GM12891 (cell line): ENCODE measurements around the gene KLHL21. TPM values are rescaled to one million over a fixed set of nuclear protein-coding genes. Genes with fewer than 3 reads are reported as not detected.
"Not testable (repeated sequence)": the region's sequence is repeated elsewhere in the genome, so short reads cannot be mapped to it uniquely, and the experiment has no call there.

Experiments used
- DNase-seq: peaks from one replicate; pipeline ENCODE4 v3.0.0; 2011; ENCODE audit warnings: low spot score; ENCODE audit not compliant: insufficient read length
- FAIRE-seq: peaks from 2 replicates; lab custom pipeline; 2011; peaks lifted over from hg19 to GRCh38; lab: Jason Lieb, UNC
- PAX5 ChIP-seq: IDR thresholded peaks from 2 replicates; pipeline ENCODE4 v1.6.1; 2011; ENCODE audit warnings: low read length, moderate library complexity, mild to moderate bottlenecking; ENCODE audit not compliant: insufficient read depth, severe bottlenecking
- POLR2A ChIP-seq: IDR thresholded peaks from 2 replicates; pipeline ENCODE4 v1.6.1; 2011; ENCODE audit warnings: low read depth, low read length, control low read depth
- POLR2AphosphoS5 ChIP-seq: IDR thresholded peaks from 2 replicates; pipeline ENCODE4 v1.6.1; 2011; ENCODE audit warnings: low read depth, low read length, control low read depth
- POU2F2 ChIP-seq: IDR thresholded peaks from 2 replicates; pipeline ENCODE4 v1.6.1; 2011; ENCODE audit warnings: low read depth, mild to moderate bottlenecking, control low read depth, low read length, moderate library complexity
- SPI1 ChIP-seq: IDR thresholded peaks from 2 replicates; pipeline ENCODE4 v1.6.1; 2011; ENCODE audit warnings: low read depth, low read length, control low read depth
- TAF1 ChIP-seq: IDR thresholded peaks from 2 replicates; pipeline ENCODE4 v1.6.1; 2011; ENCODE audit warnings: low read depth, low read length, control low read depth
- polyA plus RNA-seq: library from polyadenylated mRNA; unstranded; fragments of >200 nt; gene quantifications from one replicate; pipeline ENCODE4 v1.2.1, GENCODE V29; 2012; ENCODE audit warnings: low read depth, missing spikeins, inconsistent platforms; ENCODE audit not compliant: missing spikeins

KLHL21 gene
- 6.0 TPM for polyA plus RNA-seq

DNA sequence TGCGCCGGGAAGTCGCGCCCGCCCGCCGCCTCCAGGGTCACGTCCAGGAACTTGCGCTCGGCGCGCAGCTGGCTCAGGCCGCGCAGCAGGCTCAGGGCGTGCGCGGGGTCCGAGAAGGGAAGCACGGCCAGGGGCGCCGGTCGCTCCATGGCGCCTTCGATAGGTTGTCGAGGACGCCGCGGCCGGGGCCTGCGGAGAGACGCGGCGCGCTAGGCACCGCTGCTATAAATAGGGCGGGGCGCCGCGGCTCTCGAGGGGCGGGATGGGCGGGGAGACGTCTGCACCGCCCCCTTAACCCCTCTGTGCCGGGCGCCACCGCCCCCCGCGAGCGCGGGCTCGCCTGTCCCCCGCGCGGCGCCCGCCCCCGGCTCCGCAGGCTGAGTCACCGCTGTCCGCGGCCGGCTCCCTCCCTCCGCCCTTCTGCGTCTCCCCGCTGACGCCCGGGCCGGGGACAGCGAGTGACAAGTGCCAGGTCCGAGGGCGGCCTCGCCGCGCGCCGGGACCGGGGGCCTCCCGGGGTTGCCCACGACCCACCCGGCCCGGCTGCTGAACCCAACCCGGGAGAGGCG lies at the start of gene KLHL21:
Gene KLHL21, minus strand, starts transcription at position 201 of the 569 bp plus-strand sequence. Its CDS starts 52 bp downstream, at position 149.
- DNase-seq (peak; percentile 82), FAIRE-seq (no peak)
- TF ChIP-seq POLR2AphosphoS5, result peak; percentile 55
- no peak for TF ChIP-seq PAX5
- no peak for TF ChIP-seq SPI1
- TF ChIP-seq POLR2A, result peak; percentile 73
- no peak for TF ChIP-seq POU2F2
- peak; percentile 15; the same call in 1 of the 2 replicates for TF ChIP-seq TAF1

DNA sequence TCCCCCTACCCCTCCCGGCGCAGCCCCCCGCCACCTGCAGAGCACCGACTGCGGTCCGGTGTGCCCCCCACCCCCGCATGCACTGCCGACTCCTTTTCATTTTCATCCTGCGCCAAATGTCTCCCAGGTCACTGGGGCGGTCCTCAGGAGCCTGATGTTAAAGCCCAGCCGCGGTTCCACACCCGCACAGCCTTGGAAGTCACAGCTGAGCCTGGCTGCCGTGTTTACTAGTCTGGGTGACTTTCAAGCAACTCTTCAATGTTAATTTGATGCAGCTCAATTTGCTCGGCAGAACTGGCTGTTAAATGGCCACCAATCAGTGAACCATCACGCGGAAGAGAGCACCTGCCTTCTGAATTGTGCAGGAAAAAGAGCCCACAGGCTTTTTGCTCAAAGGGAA lies 49.2 kb upstream of the KLHL21 start:
- DNase-seq (no peak), FAIRE-seq (no peak)
- no peak for TF ChIP-seq POU2F2
- TF ChIP-seq POLR2A, result no peak
- TF ChIP-seq POLR2AphosphoS5, result no peak
- TF ChIP-seq SPI1, result no peak

DNA sequence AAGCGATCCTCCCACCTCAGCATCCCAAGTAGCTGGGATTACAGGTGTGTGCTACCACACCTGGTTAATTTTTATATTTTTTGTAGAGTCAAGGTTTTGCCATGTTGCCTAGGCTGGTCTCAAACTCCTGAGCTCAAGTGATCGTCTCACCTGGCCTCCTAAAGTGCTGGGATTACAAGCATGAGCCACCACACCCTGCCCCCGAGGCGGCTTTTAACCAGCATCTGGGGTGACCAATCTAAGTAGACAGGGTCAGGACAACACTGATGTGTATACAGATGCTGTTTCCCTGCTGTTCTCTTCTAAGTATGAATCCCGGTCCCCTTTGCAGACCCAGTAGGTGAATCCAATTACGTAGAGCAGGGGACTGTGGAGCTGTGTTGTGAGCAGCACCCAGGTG lies 45.9 kb upstream of the KLHL21 start:
- TF ChIP-seq POLR2AphosphoS5 (no peak), PAX5 (no peak), TAF1 (no peak), SPI1 (no peak), POU2F2 (no peak), POLR2A (no peak)
- DNase-seq, result no peak
- FAIRE-seq, result no peak

GRCh38 chr1:6646499-6647148 lies 44.0 kb upstream of the KLHL21 start:
- peak; percentile 55 for DNase-seq
- no peak for FAIRE-seq

DNA sequence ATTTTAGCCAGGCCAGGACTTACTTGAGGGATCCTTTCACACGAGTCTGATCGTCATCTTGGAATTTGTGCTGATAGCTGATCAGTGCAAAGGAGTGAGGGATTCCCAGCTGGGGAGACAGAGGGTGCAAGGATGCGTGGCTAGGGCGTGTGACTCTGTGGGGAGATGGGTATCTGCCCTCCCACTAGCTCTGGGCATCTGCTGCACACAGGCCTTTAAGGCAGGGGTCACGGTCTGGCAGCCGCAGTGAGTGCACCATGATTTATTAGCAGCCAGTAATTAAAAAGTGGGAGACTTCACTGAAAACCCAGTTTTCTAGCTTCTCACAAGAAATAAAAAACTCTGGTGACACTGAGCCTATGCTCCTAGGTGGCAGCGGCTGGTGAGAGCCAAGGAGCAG lies 42.3 kb upstream of the KLHL21 start:
- no peak for DNase-seq
- no peak for FAIRE-seq
- TF ChIP-seq POU2F2, result no peak
- TF ChIP-seq PAX5, result no peak

More at GRCh38 chr1:6646499-6647148, 44.0 kb upstream of the KLHL21 start:
- TF ChIP-seq POLR2AphosphoS5, result no peak

- DNase-seq, FAIRE-seq: not testable (repeated sequence)
Measured at GRCh38 chr1:6640867-6641266, 38.2 kb upstream of the KLHL21 start.

DNA sequence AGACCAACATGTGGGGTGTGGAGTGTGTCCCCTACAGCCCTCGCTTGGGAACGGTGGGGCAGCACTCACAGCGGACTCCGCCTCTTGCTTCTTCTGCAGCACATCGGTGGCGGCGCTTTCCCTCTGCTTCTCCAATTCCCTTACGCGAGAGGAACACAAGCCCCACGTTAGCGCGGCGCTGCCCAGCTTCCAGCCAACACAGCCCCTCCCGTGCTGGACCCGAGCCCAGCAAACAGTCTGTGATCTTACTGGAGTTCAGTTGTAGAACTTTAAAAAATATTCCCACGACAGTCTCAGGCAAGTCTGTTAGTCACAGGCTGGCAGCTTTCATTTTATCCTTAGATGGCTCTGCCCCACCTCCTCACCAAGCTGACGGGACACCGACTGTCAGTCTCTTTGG lies 35.6 kb upstream of the KLHL21 start:
- TF ChIP-seq POLR2A (no peak), PAX5 (no peak), POLR2AphosphoS5 (no peak), SPI1 (no peak)
- FAIRE-seq, result no peak
- no peak for DNase-seq

GRCh38 chr1:6637770-6638169 lies 35.1 kb upstream of the KLHL21 start:
- DNase-seq, result no peak
- no peak for TF ChIP-seq POU2F2
- no peak for TF ChIP-seq PAX5
- TF ChIP-seq POLR2AphosphoS5, result no peak
- no peak for TF ChIP-seq POLR2A
- TF ChIP-seq TAF1, result no peak
- no peak for TF ChIP-seq SPI1
- no peak for FAIRE-seq

GRCh38 chr1:6636778-6637177 lies 34.1 kb upstream of the KLHL21 start:
- DNase-seq, FAIRE-seq: not testable (repeated sequence)

GRCh38 chr1:6635910-6636760 lies 33.5 kb upstream of the KLHL21 start:
- DNase-seq (no peak), FAIRE-seq (no peak)
- TF ChIP-seq POLR2AphosphoS5 (no peak), POLR2A (no peak), SPI1 (no peak), POU2F2 (no peak), PAX5 (no peak), TAF1 (no peak)
